Left forelimb (tissue), 1 donor: ENCODE measurements around the gene NACA.

Source experiments
- DNase-seq: peaks from one replicate; pipeline ENCODE4 v3.0.0-alpha.2; 2018; ENCODE audit warnings: low spot score

NACA gene

GRCh38 chr12:56687223-56688128 lies 37.6 kb downstream of the NACA start:
- peak; percentile 67 for DNase-seq

DNA sequence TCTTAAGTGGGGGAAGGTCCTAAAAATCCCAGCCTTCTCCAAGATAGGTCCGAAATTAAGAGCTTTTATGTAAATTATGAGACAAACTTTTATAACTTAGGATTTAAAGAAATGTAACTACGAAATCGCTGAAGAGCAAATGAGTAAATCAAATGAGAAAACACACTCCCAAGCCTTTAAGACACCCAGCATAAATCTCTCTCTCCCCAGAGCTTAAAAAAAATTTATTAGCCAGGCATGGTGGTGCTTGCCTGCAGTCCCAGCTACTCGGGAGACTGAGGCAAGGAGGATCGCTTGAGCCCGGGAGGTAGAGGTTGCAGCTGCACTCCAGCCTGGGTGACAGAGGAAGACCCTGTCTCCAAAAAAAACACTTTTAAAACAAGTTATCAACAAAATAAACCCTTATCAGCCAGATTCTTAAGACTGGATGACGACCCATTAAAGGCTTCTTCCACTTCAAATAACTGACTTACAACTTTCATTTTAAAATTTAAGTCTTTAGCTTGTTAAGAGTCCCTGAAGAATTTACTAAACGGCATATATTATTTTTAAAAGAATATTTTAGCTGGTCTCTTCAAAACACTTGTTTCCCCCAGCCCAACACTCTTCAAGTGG lies 40.2 kb downstream of the NACA start:
- no peak for DNase-seq

DNA sequence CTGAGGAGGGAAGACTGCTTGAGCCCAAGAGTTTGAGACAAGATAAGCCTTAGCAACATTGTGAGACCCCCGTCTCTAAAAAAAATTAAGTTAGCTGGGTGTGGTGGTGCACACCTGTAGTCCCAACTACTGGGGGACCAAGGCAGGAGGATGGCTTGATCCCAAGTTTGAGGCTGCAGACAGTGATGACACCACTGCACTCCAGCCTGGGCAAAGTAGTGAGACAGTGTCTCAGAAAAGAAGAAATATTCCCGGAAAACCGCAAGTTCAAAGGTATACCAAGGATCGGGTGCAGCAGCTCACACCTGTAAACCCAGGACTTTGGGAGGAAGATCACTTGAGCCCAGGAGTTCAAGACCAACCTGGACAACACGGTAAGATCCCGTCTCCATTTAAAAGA lies 42.8 kb downstream of the NACA start:
- no peak for DNase-seq

- DNase-seq: no peak
These were observed 45.1 kb downstream of the NACA start for GRCh38 chr12:56679883-56680575.

- DNase-seq: no peak
These were observed 46.2 kb downstream of the NACA start for GRCh38 chr12:56678852-56679251.

GRCh38 chr12:56677680-56678079 lies 47.4 kb downstream of the NACA start:
- no peak for DNase-seq

DNA sequence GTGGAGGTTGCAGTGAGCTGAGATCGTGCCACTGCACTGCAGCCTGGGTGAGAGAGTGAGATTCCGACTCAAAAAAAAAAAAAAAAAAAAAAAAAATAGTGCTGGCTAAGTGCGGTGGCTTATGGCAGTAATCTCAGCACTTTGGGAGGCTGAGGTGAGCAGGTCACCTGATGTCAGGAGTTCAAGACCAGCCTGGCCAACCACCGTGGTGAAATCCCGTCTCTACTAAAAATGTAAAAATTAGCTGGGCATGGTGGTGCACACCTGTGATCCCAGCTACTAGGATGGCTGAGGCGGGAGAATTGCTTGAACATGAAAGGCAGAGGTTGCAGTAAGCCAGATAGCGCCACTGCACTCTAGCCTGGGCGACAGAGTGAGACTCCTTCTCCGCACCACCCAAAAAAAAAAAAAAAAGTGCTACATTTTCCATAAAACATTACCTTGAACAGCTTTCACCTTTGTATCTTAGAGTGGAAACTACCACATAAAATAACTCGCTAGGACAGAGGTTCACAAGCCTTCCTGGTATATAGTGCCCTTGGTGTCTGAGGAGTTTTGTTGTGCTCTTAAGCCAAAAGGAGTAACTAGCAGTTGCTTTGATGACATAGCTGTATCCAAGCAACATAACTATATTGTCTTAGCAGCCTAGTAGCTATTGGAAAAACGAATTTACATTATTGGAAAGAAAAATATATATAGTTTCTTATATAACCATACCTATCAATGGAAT lies 48.1 kb downstream of the NACA start:
- DNase-seq: no peak

GRCh38 chr12:56671608-56672007 lies 53.5 kb downstream of the NACA start:
- no peak for DNase-seq

DNA sequence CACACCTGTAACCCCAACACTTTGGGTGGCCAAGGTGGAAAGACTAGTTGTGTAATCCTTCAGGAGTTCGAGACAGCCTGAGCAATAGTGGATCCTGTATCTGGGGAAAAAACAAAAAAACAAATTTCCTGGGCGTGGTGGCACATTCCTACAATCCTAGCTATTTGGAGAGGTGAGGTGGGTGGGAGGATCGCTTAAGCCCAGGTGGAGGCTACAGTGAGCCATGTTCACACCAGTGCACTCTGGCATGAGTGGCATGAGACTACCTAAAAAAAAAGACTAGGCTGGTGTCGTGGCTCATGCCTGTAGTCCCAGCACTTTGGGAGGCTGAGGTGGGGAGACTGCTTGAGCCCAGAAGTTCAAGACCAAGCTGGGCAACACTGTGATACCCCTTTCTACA lies 54.3 kb downstream of the NACA start:
- no peak for DNase-seq

DNA sequence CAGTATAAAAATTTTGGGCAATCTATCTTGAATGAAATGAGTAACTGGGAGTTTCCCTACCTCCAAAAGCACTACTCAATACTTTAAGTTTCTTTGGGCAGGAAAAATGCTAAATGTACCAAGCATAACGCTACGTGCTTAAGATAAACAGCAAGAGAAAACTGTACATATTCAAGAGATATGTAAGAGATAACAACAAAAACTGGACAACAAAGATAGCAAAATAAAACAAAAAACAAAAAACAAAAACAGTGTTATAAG lies 57.0 kb downstream of the NACA start:
- DNase-seq: no peak
